Body of pancreas (tissue), 4 donors: ENCODE data around the gene NBAS. TPM values are rescaled to one million over a fixed set of nuclear protein-coding genes. Genes with fewer than 3 reads are reported as not detected.
"Not testable (repeated sequence)": the region's sequence is repeated elsewhere in the genome, so short reads cannot be mapped to it uniquely, and the experiment has no call there.

Experiments
- ATAC-seq: fragments of 150-250 bp; one replicate; pipeline ENCODE4 v1.9.1; 2016
- DNase-seq, 4 donors: peaks; one replicate each; pipeline ENCODE4 v3.0.0-alpha.2; 2019
- H3K27ac ChIP-seq, 4 donors: fragments of 200-600 bp; sonication (generic); 1 replicate in 3 of 4; 2 replicates in 1 of 4; pipeline versions ENCODE4 v1.5.1 to v1.6.1; 2016 to 2019; ENCODE audit warnings: mild to moderate bottlenecking in 1 of 4, mixed read lengths in 1 of 4, moderate library complexity in 1 of 4
- H3K27me3 ChIP-seq, 2 donors: fragments of 200-600 bp; sonication (generic); one replicate each; pipeline ENCODE4 v1.6.0; 2016; ENCODE audit warnings: mild to moderate bottlenecking in 1 of 2
- H3K36me3 ChIP-seq, 2 donors: fragments of 200-600 bp; sonication (generic); replicated peaks in 1 of 2; 2 replicates each; pipeline ENCODE4 v1.5.1; 2016; ENCODE audit warnings: low read depth in 2 of 2; ENCODE audit not compliant: insufficient read depth in 1 of 2
- H3K4me1 ChIP-seq: fragments of 200-600 bp; sonication (generic); one replicate; pipeline ENCODE4 v1.6.0; 2016
- H3K4me3 ChIP-seq, 2 donors: fragments of 200-600 bp; sonication (generic); 1 replicate in 1 of 2; 2 replicates in 1 of 2; pipeline ENCODE4 v1.5.1; 2016 to 2019
- H3K9me3 ChIP-seq, 3 donors: fragments of 200-600 bp; sonication (generic); 1 replicate in 2 of 3; 2 replicates in 1 of 3; pipeline ENCODE4 v1.5.1; 2016
- CTCF ChIP-seq, 7 experiments: fragments of 450-650 bp in 4 of 7; fragments of 200-600 bp in 3 of 7; sonication (generic) in 3 of 7; IDR thresholded peaks; one replicate each; pipeline ENCODE4 v1.5.1; 2016 to 2019; ENCODE audit warnings: antibody characterized with exemption in 7 of 7
- POLR2A ChIP-seq, 3 donors: fragments of 450-650 bp; IDR thresholded peaks; one replicate each; pipeline ENCODE4 v1.6.1; 2016; ENCODE audit warnings: antibody characterized with exemption in 3 of 3, mild to moderate bottlenecking in 2 of 3
- WGBS, 2 donors: methylation state at CpG; one replicate each; pipeline ENCODE4 v1.1.5; 2017; 5-methylcytosine and 5-hydroxymethylcytosine counted together
- intact Hi-C: fragments of 100-400 bp; cut with DNase I; formaldehyde crosslinking; loops from one replicate; pipeline ENCODE4 v1.15.1; 2023
- total RNA-seq, 2 donors: library from RNA; depleted of rRNA; stranded (reverse); fragments of >200 nt; gene quantifications; one replicate each; pipeline ENCODE4 v1.1.0, GENCODE V29; 2016

Gene NBAS
- total RNA-seq, 2 donors from 2014 or later = 34.0 to 35.9 TPM

GRCh38 chr2:15544227-15544626 is 16.9 kb downstream of the NBAS start:
- Histone ChIP-seq H3K27me3 (no peaks in the 10 kb centered on the region), H3K4me3 (no peak overlapping the region), H3K27ac (no peak overlapping the region), H3K4me1 (peaks cover 5% of the 10 kb centered on the region), H3K9me3 (no peaks in the 10 kb centered on the region), H3K36me3 (no peaks in the 10 kb centered on the region)
- 97 to 100% methylated on average over 2 of the region's 2 CpGs for WGBS, 2 donors
- no peak for ATAC-seq
- TF ChIP-seq CTCF (IDR thresholded peaks at IDR 0.05) = no peak
- DNase-seq = no peak
- intact Hi-C loops = no loop called here

GRCh38 chr2:15543541-15543940 is 17.6 kb downstream of the NBAS start:
- Histone ChIP-seq H3K27ac (no peak overlapping the region), H3K9me3 (no peaks in the 10 kb centered on the region), H3K36me3 (no peaks in the 10 kb centered on the region), H3K4me1 (peaks cover 5% of the 10 kb centered on the region), H3K4me3 (no peak overlapping the region), H3K27me3 (no peaks in the 10 kb centered on the region)
- 93 to 96% methylated on average over 6 of the region's 6 CpGs for WGBS, 2 donors
- ATAC-seq (no peak), DNase-seq (no peak)
- intact Hi-C loops = no loop called here
- TF ChIP-seq POLR2A (IDR thresholded peaks at IDR 0.05) (no peak), CTCF (IDR thresholded peaks at IDR 0.05) (no peak)

- no peaks in the 10 kb centered on the region for H3K9me3 ChIP-seq
- no peaks in the 10 kb centered on the region for H3K36me3 ChIP-seq
- intact Hi-C loops = no loop called here
- TF ChIP-seq CTCF (IDR thresholded peaks at IDR 0.05) (no peak), POLR2A (IDR thresholded peaks at IDR 0.05) (no peak)
- no peak for ATAC-seq
- 54 to 56% methylated on average over 3 of the region's 3 CpGs for WGBS, 2 donors
- H3K4me3 ChIP-seq = no peak overlapping the region
- no peaks in the 10 kb centered on the region for H3K27me3 ChIP-seq
- no peak overlapping the region for H3K27ac ChIP-seq
- DNase-seq = no peak
- H3K4me1 ChIP-seq = peaks cover 5% of the 10 kb centered on the region
Observed at GRCh38 chr2:15543053-15543452, 18.1 kb downstream of the NBAS start.

- H3K36me3 ChIP-seq, DNase-seq, H3K9me3 ChIP-seq, ATAC-seq, intact Hi-C loops, H3K4me1 ChIP-seq, H3K27me3 ChIP-seq, H3K27ac ChIP-seq, H3K4me3 ChIP-seq: not testable (repeated sequence)
- 11 to 24% methylated on average over 1 of the region's 6 CpGs for WGBS, 2 donors
Observed at GRCh38 chr2:15542269-15542668, 18.9 kb downstream of the NBAS start.

- not testable (repeated sequence) for ATAC-seq
Observed at GRCh38 chr2:15540523-15540922, 20.6 kb downstream of the NBAS start.

GRCh38 chr2:15539999-15540398 is 21.1 kb downstream of the NBAS start:
- Histone ChIP-seq H3K9me3 (no peaks in the 10 kb centered on the region), H3K27me3 (no peaks in the 10 kb centered on the region), H3K36me3 (no peaks in the 10 kb centered on the region), H3K4me1 (peaks cover 5% of the 10 kb centered on the region), H3K27ac (no peak overlapping the region), H3K4me3 (no peak overlapping the region)
- TF ChIP-seq CTCF (IDR thresholded peaks at IDR 0.05) (no peak), POLR2A (IDR thresholded peaks at IDR 0.05) (no peak)
- WGBS, 2 donors = 90 to 100% methylated on average over 3 of the region's 3 CpGs
- ATAC-seq (no peak), DNase-seq (no peak)
- intact Hi-C loops = no loop called here

More at GRCh38 chr2:15540523-15540922, 20.6 kb downstream of the NBAS start:
- H3K9me3 ChIP-seq, H3K4me3 ChIP-seq, intact Hi-C loops, H3K27ac ChIP-seq, H3K36me3 ChIP-seq, H3K27me3 ChIP-seq, H3K4me1 ChIP-seq, DNase-seq: not testable (repeated sequence)
- WGBS, 2 donors = 80 to 90% methylated on average over 5 of the region's 5 CpGs
